Loucy (cell line): ENCODE data around the gene COPE.

ENCODE experiments used
- H2AFZ ChIP-seq: fragments of 200-600 bp; sonication (generic); 2 replicates; pipeline ENCODE4 v1.6.0; 2016; ENCODE audit warnings: antibody characterized with exemption, mild to moderate bottlenecking, low read length, moderate library complexity
- H3F3A ChIP-seq: fragments of 200-600 bp; 2 replicates; pipeline ENCODE4 v1.6.0; 2016; ENCODE audit warnings: antibody characterized with exemption, low read depth, mild to moderate bottlenecking
- H3K27me3 ChIP-seq: fragments of 200-600 bp; sonication (generic); 2 replicates; pipeline ENCODE4 v1.6.1; 2014; ENCODE audit warnings: low read length, mild to moderate bottlenecking; ENCODE audit not compliant: insufficient read depth, poor library complexity, severe bottlenecking
- H3K36me3 ChIP-seq: fragments of 200-600 bp; sonication (generic); 2 replicates; pipeline ENCODE4 v1.6.1; 2016; ENCODE audit warnings: low read length; ENCODE audit not compliant: insufficient read depth
- H3K4me1 ChIP-seq: fragments of 200-600 bp; sonication (generic); 2 replicates; pipeline ENCODE4 v1.5.1; 2014; ENCODE audit warnings: low read length, mild to moderate bottlenecking; ENCODE audit not compliant: insufficient read depth, poor library complexity, severe bottlenecking
- H3K4me2 ChIP-seq: fragments of 200-600 bp; sonication (generic); 2 replicates; pipeline ENCODE4 v1.6.0; 2014; ENCODE audit warnings: antibody characterized with exemption, low read length, low read depth, mild to moderate bottlenecking; ENCODE audit not compliant: poor library complexity, severe bottlenecking
- H3K4me3 ChIP-seq: fragments of 200-600 bp; sonication (generic); 2 replicates; pipeline ENCODE4 v1.5.1; 2014; ENCODE audit warnings: low read length, mild to moderate bottlenecking, mixed read lengths; ENCODE audit not compliant: poor library complexity, severe bottlenecking
- H3K79me2 ChIP-seq: fragments of 200-600 bp; sonication (generic); 2 replicates; pipeline ENCODE4 v1.6.1; 2014; ENCODE audit warnings: low read length; ENCODE audit not compliant: insufficient read depth
- H3K9ac ChIP-seq: fragments of 200-600 bp; sonication (generic); 2 replicates; pipeline ENCODE4 v1.6.0; 2014; ENCODE audit warnings: mild to moderate bottlenecking, low read depth, low read length, moderate library complexity; ENCODE audit not compliant: poor library complexity, severe bottlenecking
- H3K9me2 ChIP-seq: fragments of 200-600 bp; sonication (generic); replicated peaks from 2 replicates; pipeline ENCODE4 v1.6.1; 2016; ENCODE audit warnings: low read depth, low read length, mixed read lengths
- H3K9me3 ChIP-seq: fragments of 200-600 bp; sonication (generic); 2 replicates; pipeline ENCODE4 v1.6.1; 2014; ENCODE audit warnings: mild to moderate bottlenecking, antibody characterized with exemption, low read length, low read depth; ENCODE audit not compliant: insufficient read depth
- H4K20me1 ChIP-seq: fragments of 200-600 bp; sonication (generic); 2 replicates; pipeline ENCODE4 v1.6.0; 2014; ENCODE audit warnings: antibody characterized with exemption, low read length, mild to moderate bottlenecking; ENCODE audit not compliant: insufficient read depth, poor library complexity, severe bottlenecking
- CTCF ChIP-seq: fragments of 200-600 bp; sonication (generic); conservative IDR thresholded peaks from 2 replicates; pipeline ENCODE4 v1.5.1; 2014; ENCODE audit warnings: mild to moderate bottlenecking, antibody characterized with exemption, low read length
- EZH2phosphoT487 ChIP-seq: fragments of 200-600 bp; IDR thresholded peaks from 2 replicates; pipeline ENCODE4 v1.6.1; 2018; ENCODE audit warnings: antibody characterized with exemption, mild to moderate bottlenecking, moderate library complexity, borderline replicate concordance

The COPE gene

GRCh38 chr19:18943465-18943864 lies 24.3 kb upstream of the COPE start:
- Histone ChIP-seq H3K4me1 (no peaks in the 10 kb centered on the region), H3K9me2 (no peaks in the 10 kb centered on the region), H2AFZ (no peak overlapping the region), H3K9me3 (no peaks in the 10 kb centered on the region), H3K27me3 (no peaks in the 10 kb centered on the region), H3K4me2 (no peak overlapping the region), H4K20me1 (no peaks in the 10 kb centered on the region), H3K9ac (no peak overlapping the region), H3K36me3 (no peaks in the 10 kb centered on the region), H3K4me3 (no peak overlapping the region), H3F3A (no peaks in the 10 kb centered on the region), H3K79me2 (peaks cover 7% of the 10 kb centered on the region; the same call in 1 of the 2 replicates)
- TF ChIP-seq CTCF = no peak
- TF ChIP-seq EZH2phosphoT487 = no peak

- no peaks in the 10 kb centered on the region for H3K27me3 ChIP-seq
- no peak for TF ChIP-seq EZH2phosphoT487
- no peak for TF ChIP-seq CTCF
- no peak overlapping the region for H3K4me3 ChIP-seq
- no peaks in the 10 kb centered on the region for H3K9me3 ChIP-seq
- no peaks in the 10 kb centered on the region for H4K20me1 ChIP-seq
- H3K9me2 ChIP-seq = no peaks in the 10 kb centered on the region
- no peak overlapping the region for H2AFZ ChIP-seq
- H3K4me2 ChIP-seq = no peak overlapping the region
- no peak overlapping the region for H3K9ac ChIP-seq
- no peaks in the 10 kb centered on the region for H3K4me1 ChIP-seq
- H3K36me3 ChIP-seq = no peaks in the 10 kb centered on the region
- H3K79me2 ChIP-seq = peaks cover 7% of the 10 kb centered on the region; the same call in 1 of the 2 replicates
- H3F3A ChIP-seq = no peaks in the 10 kb centered on the region
Observed at GRCh38 chr19:18942692-18943091, 23.5 kb upstream of the COPE start.

- H3K27me3 ChIP-seq = no peaks in the 10 kb centered on the region
- H3K79me2 ChIP-seq = peaks cover 7% of the 10 kb centered on the region; the same call in 1 of the 2 replicates
- H2AFZ ChIP-seq = 0 out of 2 replicates have a peak overlapping the region, but pooled peaks have one; percentile 47
- H4K20me1 ChIP-seq = no peaks in the 10 kb centered on the region
- TF ChIP-seq EZH2phosphoT487 (no peak), CTCF (no peak)
- no peaks in the 10 kb centered on the region for H3K9me2 ChIP-seq
- H3K4me1 ChIP-seq = no peaks in the 10 kb centered on the region
- H3K4me3 ChIP-seq = no peak overlapping the region
- H3K4me2 ChIP-seq = no peak overlapping the region
- H3F3A ChIP-seq = no peaks in the 10 kb centered on the region
- H3K9ac ChIP-seq = no peak overlapping the region
- H3K36me3 ChIP-seq = no peaks in the 10 kb centered on the region
- H3K9me3 ChIP-seq = no peaks in the 10 kb centered on the region
Observed at GRCh38 chr19:18941628-18942354, 22.6 kb upstream of the COPE start.
